Epithelial cell of proximal tubule (primary cell): ENCODE data around the gene PSMG3. TPM values are rescaled to one million over a fixed set of nuclear protein-coding genes. Genes with fewer than 3 reads are reported as not detected.

Experiments
- DNase-seq: peaks from one replicate; pipeline ENCODE4 v3.0.0-alpha.2; 2011; ENCODE audit warnings: low read depth
- H3K4me3 ChIP-seq: 2 replicates; pipeline ENCODE4 v1.5.1; 2011; ENCODE audit warnings: low read depth, mild to moderate bottlenecking, low read length
- total RNA-seq: library from RNA; depleted of rRNA; stranded (reverse); fragments of >200 nt; gene quantifications from 2 replicates; pipeline ENCODE4 v1.2.3, GENCODE V29; 2015
- TF ChIP-seq, protein P1 (sequence below): conservative IDR thresholded peaks from 2 replicates; pipeline ENCODE4 v1.5.1; 2012; ENCODE audit warnings: low read depth, mild to moderate bottlenecking, low read length

Gene PSMG3
- total RNA-seq, 1 donor from 2014 or later: 55.4 TPM

DNA sequence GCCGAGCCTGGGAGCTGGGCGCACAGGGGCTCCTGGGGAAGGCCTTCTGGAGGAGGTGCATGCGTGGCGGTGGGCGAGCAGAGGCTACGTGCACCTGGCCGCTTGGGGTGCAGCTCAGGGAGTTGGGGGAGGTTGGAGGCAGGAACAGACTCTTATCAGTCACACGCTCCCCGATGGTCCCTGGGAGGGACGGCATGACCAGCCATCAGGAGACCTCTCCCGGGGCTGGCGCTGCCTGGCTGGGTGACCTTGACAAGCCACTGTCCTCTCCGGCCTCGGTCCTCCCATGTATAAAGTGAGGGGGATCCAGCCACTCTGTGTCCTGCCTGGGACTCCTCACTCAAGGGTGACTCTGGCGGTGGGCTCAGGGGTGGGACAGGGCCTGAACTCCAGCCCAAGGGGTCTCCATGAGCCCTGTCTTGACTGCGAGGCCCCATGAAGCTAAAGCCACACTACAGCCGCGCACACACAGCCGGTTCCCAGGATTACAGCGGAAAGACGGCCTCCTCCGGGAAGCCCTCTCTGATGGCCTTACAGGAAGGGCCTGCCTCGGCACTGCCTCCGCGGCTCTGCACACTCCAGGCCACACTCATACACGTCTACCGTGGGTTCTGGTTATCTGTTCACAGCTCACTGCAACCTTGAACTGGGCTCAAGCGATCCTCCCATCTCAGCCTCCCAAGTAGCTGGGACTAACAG, 16.2 kb downstream of the PSMG3 start:
- no peak overlapping the region for H3K4me3 ChIP-seq
- no peak for DNase-seq
- TF ChIP-seq, protein P1, sequence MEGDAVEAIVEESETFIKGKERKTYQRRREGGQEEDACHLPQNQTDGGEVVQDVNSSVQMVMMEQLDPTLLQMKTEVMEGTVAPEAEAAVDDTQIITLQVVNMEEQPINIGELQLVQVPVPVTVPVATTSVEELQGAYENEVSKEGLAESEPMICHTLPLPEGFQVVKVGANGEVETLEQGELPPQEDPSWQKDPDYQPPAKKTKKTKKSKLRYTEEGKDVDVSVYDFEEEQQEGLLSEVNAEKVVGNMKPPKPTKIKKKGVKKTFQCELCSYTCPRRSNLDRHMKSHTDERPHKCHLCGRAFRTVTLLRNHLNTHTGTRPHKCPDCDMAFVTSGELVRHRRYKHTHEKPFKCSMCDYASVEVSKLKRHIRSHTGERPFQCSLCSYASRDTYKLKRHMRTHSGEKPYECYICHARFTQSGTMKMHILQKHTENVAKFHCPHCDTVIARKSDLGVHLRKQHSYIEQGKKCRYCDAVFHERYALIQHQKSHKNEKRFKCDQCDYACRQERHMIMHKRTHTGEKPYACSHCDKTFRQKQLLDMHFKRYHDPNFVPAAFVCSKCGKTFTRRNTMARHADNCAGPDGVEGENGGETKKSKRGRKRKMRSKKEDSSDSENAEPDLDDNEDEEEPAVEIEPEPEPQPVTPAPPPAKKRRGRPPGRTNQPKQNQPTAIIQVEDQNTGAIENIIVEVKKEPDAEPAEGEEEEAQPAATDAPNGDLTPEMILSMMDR: no peak

DNA sequence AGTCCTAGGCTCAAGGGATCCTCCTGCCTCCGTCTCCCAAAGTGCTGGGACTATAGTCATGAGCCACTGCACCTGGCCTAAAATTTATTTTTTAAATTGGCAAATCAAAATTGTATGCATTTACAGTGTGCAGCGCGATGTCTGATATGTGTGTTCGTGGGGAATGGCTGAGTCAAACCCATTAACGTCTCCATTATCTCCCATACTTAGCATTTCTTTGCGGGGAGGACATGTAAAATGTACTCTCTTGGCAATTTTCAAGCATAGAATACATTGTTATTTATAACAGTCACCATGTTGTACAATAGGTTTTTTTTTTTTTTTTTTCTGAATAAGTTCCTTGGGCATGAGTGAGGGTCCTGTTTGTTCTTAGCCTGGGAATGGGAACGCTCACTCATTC, 17.6 kb downstream of the PSMG3 start:
- H3K4me3 ChIP-seq: no peak overlapping the region
- TF ChIP-seq, protein P1: no peak
- DNase-seq: no peak

DNA sequence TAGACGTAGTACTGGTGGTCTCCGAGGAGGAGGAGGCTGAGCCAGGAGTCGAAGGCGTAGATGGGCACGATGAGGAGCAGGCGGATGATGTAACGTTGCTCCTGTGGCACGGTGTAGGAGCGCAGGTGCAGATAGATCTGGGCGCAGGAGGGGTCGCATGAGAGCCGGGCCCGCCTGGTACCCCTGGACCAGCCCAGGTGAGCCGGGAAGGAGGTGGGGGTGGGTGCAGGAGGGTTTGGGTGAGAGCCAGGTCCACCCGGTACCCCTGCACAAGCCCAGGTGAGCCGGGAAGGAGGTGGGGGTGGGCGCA, 19.0 kb downstream of the PSMG3 start:
- TF ChIP-seq, protein P1: no peak
- no peak overlapping the region for H3K4me3 ChIP-seq
- DNase-seq: no peak

DNA sequence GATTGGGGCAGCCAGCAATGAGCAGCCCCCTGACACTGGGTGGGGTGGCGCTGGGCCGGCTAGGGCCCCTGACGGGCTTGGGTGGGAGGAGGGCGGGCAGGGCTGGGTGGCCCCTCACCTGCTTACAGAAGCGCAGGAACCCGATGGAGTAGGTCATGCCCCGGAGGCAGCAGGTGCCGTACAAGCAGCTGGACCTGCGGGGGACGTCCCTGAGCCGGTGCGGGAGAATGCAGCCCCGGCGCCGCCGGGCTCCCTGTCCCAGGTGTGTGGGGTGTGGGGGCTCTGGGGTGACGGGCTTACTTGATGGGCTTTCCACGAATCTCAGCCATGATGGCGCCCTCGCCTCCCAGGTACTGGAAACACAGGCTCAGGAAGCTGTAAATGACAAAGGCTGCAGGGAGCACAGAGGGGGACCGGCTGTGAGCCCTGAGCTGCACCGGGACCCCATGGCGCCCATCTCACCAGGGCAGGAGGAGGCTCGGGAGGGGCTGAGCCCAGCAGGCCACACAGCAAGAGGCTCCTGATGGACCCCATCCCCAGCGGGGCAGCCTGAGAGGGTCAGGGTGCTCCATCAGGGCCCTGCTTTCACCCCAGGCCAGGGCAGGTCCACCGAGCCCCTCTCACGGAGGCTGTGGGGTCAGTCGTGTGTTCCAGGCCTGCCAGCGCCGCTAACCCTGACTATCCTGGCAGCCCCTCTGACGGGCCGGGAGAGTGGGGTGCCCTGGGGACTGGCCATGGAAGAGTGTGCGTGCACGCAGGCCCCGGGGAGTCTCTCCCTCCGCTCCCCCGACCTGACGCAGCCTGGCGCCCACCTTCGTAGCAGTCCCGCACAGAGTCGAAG, 19.6 kb downstream of the PSMG3 start:
- DNase-seq: no peak
- H3K4me3 ChIP-seq: no peak overlapping the region
- TF ChIP-seq, protein P1: no peak

DNA sequence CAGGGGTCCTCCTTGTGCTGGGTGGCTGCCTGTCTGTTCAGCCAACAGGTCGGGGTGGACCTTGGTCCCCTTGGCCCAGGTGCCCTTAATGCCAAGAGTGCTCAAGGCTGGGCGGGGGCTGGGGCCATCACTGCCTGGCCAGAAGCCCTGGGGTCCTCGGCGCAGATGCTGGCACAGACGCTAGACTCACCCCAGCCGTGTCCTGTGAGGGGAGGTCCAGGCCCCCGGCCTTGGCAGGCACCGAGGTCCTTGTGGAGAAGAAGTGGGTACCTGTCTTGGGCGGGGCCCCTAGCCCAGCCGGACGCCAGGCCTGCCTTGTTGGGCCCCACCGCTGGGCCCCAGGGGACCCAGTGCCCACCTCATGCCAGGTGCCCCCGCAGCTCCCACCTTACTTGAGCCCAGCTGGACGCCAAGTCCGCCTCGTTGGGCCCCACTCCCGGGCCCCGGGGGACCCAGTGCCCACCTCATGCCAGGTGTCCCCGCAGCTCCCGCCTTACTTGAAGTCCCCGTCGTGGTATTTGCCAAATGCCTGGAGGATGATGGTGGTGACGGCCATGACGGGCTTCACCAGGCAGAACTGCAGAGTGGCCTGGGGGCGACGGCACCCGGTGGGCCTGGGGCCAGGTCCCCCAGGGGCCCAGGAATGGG, 20.4 kb downstream of the PSMG3 start:
- TF ChIP-seq, protein P1: no peak
- H3K4me3 ChIP-seq: no peak overlapping the region
- no peak for DNase-seq

DNA sequence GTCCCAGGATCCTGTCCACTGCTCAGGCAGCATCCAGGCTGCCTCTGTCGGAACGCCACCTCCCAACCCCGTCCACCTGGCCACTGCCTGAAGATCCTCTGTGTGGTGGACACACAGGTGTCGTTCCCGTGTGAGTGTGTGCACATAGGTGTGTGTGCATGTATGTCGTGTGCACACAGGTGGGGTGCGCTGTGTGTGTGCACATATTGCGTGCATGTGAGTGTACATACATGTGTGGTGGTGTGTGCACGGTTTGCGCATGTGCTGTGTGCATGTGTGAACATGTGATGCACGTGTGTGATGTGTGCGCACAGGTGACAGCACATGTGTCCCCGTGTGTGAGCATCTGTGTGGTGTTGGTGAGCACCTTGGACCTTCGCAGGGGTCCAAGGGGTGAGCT, 20.9 kb downstream of the PSMG3 start:
- no peak overlapping the region for H3K4me3 ChIP-seq
- TF ChIP-seq, protein P1: no peak
- DNase-seq: no peak
